CD4-positive, alpha-beta T cell treated with Interleukin-21 for 1 hour (primary cell): ENCODE data around the gene ERFE.

ENCODE experiments used
- DNase-seq: peaks from one replicate; pipeline ENCODE4 v3.0.0-alpha.2; 2020

Gene ERFE

DNA sequence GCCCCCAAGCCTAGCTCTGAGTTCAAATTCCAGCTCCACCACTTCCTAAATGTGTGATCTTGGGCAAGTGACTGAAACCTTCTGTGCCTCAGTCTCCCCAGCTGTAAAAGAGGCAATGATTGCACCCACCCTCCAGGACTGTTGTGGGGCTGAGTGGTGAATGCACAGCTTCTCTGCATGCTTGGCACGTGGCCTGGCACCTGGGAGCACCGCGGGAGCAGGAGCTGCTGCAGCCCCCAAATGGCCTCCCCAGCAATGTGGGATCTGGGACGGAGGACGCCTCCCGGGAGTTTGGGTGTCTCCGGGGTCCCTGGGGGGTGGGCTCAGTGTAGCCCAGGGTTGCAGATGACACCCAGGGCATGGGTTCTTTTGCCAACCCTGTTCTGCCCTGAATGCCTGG lies 18.7 kb upstream of the ERFE start:
- no peak for DNase-seq

DNA sequence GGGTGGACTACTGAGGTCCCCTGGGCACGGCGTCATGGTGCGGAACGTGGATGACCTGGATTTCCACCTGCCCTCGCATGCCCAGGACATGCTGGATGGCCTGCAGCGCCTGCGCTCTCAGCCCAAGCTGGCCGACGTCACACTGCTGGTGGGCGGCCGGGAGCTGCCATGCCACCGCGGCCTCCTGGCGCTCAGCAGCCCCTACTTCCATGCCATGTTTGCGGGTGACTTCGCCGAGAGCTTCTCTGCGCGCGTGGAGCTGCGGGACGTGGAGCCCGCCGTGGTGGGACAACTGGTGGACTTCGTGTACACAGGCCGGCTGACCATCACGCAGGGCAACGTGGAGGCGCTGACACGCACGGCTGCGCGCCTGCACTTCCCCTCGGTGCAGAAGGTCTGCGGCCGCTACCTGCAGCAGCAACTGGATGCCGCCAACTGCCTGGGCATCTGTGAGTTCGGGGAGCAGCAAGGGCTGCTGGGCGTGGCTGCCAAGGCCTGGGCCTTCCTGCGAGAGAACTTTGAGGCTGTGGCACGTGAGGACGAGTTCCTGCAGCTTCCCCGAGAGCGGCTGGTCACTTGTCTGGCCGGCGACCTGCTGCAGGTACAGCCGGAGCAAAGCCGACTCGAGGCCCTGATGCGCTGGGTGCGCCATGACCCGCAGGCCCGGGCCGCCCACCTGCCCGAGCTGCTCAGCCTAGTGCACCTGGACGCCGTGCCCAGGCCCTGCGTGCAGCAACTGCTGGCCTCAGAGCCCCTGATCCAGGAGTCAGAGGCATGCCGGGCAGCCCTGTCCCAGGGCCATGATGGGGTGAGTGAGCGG lies 17.8 kb upstream of the ERFE start:
- no peak for DNase-seq

DNA sequence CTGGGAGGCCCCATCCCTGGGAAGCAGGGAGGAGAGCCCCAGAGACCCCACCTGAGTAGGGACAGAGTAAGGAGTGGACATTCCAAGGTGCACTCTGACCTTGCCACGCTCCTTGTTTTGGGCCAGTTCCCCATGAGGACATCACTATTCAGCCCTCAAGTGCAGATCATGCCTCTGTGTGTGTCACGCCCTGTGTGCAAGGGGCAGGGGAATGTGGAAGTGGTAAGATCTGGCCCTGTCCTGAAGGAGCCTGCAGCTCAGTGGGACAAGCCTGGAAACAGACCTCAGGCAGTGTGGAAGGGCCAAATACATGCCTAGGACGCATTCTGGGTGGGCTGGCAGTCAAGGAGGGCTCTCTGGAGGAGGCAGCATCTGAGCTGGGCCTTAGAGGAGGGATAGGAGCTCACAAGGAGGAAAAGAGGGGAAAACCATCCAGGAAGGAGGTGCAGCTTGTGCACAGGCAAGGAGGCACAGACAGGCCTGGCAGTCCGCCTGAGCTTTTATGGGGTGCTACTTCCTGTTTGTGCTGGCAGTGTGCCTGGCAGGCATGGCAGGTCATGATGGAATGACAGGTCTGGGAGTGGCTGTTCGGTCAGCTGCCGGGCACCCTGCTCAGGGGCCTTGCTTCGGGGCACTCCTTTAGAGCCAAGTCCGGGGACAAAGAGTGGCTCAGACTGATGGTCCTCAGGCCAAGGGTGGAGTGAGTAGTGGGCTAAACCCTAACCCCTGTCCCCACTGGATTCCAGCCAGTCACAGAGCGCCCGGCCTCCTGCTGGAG lies 17.0 kb upstream of the ERFE start:
- no peak for DNase-seq

DNA sequence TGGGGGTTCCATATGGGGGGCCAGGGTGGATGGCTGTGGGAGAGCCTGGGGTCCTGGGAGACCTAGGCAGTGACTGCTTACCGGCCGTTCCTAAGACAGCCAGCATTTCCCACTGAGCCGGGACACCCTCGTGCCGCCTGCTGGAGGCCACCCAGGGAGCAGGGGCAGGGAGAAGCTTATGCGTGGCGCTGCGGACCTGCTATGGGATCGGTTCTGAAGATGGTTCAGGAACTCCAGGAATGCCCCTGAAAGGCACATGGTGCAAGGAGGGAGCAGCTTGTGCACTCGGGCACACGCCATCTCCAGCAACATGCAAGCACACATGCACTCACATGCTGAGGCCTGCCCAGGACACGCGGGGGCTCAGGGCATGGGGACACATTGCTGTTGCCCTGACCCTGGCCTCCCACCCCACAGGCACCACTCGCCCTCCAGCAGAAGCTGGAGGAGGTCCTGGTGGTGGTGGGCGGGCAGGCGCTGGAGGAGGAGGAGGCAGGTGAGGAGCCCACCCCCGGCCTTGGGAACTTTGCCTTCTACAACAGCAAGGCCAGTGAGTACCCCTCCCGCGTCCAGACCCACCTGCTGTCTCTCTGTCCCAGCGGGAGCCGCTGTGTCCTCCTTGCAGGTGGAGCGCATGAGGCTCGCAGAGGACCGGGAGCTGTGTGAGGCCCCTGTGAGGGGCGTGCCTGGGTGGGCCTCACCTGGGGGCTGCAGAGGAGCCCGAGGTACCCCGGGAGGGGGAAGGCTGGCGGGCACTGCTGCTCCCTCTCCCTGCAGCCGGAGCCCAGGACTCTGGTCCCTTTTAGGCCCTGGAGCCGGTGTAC lies 16.2 kb upstream of the ERFE start:
- no peak for DNase-seq

DNA sequence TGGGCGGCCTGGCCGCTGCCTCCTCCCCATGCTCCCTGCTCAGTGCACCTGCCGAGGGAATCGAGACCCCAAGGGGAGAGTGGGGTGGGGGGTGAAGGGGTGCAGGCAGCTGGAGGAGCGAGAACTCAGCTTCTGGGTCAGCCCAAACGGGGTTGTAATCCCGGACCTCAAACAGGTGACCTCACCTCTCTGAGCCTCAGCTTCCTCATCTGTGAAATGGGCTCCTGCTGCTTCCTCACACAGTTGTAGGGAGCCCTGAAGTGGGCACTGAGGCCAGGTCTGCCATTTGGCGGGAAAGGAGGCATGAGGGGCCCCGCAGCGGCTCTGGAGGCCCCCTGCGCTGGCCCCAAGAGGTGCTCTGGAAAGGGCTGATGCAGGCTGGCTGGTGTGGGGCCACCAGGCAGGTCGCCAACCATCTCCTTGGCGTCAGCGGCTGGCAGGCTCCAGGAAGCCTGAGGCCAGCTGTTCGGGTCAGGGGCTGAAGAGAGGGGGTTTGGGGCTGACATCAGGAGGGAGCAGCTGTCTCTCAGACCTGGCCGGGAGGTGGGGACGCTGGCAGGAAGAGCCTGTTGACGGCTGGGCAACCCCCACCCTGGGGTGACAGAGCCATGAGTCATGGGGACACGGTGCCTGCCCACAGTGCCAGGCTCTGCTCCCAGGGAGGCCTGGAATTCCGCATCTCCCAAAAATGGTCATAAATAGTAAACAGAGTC lies 15.4 kb upstream of the ERFE start:
- no peak for DNase-seq

DNA sequence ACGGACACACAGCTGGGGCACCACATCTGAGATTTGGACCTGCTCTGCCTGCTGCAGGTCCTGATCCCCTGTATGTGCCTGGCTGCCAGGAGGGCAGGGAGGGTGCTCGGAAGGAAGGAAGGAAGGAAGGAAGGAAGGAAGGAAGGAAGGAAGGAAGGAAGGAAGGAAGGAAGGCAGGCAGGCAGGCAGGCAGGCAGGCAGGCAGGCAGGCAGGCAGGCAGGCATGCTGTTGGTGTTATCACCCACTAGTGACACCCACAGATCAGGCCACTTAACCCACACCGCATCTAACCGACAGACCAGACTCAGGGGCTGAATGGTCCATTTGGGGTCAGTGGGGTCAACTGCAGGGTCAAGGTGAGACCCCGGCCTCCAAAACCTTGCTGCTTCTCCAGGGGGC lies 14.5 kb upstream of the ERFE start:
- DNase-seq, result no peak

DNA sequence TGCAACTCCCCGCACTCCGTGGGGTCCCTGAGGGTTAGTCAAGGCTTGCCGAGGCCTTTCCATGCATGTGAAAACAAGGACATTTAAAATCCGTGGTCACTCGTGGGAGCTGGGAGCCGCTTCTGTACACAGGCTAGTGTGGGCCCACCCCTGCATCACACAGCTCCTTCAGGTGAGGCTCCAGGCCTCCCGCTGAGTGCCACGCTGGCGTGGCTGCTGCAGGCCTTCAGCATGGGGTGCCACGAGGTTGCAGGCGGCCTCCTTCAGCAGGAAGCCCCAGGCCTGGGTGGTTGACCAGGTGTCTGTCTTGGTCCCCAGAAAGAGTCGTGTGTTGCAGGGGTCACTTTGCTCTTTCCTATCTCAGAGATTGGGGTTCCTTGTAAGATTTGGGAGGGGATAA lies 13.7 kb upstream of the ERFE start:
- DNase-seq, result no peak

DNA sequence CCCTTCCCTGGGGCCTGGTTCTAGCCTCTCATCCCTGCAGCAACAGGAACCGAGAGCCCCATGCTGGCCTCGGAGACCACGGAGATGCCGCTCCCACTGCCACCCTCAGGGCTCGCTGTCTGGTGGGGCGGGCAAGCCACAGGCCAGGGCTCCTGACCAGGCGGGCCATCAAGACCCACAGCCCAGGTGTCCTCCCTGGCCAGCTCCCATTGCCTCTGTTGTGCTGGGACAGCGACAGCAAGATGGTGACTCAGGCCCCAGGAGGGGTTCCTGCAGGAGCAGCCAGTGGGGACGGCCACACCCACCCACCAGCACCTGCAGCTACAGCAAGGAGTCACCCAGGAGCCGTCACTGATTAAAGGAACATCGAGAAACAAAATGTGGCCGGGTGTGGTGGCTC lies 12.9 kb upstream of the ERFE start:
- DNase-seq, result no peak

DNA sequence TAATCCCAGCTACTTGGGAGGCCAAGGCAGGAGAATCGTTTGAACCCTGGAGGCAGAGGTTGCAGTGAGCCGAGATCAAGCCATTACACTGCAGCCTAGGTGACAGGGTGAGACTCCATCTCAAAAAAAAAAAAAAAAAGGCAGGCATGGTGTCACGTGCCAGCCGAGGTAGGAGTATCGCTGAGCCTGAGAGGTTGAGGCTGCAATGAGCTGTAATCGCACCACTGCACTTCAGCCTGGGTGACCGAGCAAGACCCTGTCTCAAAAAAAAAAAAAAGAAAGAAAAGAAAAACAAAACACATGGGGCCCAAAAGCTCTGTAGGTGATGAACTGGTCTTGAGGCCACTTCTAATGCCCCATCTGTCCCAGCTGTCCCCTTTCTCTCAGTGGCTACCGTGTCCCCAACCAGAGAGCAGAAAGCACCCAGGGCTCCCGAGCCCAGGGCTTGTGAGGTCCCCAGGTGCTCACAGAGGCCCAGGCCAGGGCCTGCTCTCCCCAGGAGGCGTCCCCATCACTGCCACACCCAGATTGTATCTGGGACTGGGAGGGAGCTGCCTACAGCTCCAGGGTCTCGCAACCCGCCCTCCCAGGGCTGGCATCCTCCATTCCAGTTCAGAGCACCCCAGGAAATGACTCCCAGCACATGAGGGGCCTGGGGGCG lies 11.8 kb upstream of the ERFE start:
- DNase-seq, result no peak

DNA sequence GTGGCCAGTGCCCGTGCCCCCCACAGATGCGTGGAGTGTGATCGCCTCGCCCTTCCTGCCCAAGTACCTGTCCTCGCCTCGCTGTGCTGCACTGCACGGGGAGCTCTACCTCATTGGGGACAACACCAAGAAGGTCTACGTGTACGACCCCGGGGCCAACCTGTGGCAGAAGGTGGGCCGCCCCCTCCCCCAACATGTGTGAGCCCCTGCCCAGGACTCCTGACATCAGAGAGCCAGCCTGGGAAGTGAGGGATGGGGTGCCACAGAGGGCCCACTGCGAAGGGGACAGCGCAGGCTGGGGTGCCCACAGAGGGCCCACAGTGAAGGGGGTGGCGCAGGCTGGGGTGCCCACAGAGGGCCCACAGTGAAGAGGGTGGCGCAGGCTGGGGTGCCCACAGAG lies 9.8 kb upstream of the ERFE start:
- DNase-seq, result no peak

DNA sequence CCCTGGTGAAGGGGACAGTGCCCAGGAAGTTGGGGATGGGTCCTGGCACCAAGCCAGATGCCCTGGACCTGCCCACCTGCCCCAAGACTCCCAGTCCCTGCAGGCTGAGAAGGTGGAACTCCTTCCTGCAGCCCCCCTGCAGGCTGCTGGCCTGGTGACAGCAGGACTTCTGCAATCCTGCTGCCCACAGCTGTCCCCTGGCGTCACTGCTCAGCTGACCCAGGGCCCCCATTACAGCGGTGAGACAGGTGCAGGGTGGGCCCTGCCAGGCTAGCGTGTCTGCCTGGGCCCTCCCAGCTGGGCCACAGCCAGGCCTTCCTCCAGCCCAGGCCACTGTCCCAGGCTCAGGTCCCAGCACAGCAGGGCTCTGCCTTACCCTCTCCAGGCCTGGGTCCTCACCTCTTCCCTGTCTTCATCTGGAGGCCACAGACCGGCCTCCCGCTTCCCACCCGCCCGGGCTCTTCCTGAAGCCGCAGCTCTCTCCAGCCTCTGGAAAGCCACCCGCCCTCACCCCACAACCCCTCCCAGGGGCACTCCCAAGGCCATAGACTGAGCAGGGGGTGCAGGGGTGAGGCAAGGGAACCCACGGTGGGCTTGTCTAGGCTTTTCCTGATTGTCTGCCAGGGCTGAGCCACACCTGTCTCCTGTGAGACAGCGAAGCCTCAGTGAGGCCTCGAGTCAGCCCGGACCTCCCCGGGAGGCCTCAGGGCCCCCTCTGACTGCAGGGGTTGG lies 8.8 kb upstream of the ERFE start:
- DNase-seq, result no peak

DNA sequence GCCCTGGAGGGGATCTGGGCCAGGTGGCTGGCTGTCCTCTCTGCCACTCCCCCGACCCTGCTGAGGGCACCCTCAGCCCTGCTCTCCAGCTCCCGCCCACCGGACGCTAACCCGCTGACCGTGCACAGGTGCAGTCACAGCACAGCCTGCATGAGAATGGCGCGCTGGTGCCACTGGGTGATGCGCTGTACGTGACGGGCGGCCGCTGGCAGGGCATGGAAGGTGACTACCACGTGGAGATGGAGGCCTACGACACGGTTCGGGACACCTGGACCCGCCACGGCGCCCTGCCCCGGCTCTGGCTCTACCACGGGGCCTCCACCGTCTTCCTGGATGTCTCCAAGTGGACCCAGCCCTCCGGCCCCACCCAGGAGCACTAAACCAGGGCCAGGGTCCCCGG lies 8.1 kb upstream of the ERFE start:
- DNase-seq, result no peak

DNA sequence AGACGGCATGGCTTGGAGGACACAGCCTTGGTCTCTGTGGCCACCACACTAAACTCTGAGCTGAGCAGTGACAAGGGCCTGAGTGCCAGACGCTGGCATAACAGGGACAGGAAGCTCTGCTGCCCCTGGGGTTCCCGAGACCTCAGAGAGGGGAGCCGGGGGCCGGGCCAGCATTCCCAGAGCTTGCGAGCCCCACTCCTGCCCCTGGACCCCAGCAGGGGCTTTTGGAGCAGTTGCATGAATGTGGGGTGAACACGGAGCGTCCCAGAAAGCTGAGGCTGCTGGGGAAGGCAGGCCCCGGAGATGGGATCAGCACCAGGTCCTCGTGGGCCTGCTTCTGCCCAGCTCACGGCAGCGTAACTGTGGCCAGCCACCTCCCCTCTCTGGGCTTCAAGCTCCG lies 7.6 kb upstream of the ERFE start:
- DNase-seq, result no peak

DNA sequence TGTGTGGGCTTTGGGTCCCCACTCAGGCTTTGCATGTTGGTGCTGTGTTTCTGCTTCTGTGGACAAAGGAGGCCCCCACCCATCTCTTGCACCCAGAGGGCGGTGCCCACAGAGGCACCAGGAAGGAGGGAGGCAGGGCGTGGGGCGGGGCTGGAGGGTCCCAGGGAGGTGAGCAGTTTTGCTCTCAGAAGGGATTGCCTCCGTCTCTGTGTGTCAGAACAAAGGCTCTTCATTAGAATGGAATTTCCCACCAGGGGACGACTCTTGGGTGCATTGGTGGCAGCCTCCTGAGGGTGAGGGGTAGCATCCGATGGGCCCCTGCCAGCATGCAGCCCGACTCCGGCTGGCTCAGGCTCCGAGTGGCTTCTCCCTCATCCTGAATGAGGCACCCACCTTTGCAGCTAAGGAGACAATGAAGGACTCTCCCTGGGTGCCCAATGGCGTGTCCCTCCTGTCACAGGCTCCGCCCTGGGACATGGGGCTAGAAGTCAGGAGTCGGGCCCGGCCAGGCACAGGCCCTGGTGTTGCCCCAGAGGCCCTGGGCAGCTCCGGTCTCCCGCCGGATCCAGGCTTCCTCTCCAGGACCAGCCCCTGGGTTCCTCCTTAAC lies 7.0 kb upstream of the ERFE start:
- DNase-seq, result no peak

DNA sequence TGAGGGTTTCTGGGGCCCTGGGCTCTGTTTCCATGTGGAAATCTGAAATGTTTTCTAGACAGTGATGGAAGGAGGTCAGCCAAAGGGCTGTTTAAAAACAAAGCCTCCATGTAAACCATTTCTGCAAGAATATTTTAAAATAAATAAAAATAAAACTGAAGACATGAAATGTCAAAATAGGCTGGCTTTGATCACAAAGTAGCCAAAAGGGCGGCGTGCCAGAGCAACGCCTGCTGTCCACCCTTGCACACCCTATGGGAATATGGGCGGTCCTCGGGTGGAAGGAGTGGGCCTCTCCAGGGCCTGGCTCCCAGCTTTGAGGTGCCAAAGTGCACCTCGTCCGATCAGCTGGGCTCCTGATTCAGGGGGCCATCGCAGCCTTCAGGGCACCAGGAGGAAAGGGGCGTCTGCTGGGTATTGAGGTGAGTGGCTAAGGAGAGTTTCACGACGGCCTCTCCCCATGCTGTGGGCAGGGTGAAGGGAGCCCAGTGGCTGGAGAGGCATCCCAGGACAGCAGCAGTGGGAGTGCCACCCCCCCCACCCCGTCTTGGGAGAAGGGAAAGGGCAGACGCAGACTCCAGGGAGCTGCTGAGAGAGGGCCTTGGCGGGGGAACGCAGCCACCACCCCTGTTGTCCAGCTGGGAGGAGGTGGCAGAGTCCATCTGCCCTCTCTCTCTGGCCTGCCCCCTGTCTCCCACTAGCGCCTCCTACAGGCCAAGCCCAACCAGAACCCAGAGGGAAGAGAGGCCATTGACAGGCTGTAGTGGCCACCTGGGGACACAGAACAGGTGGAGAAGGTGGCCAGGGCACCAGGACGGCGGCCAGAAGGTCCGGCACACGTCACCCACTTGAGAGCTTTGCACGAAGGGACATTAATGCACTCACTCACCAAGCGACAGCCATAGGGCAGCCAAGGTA lies 5.7 kb upstream of the ERFE start:
- DNase-seq, result no peak

DNA sequence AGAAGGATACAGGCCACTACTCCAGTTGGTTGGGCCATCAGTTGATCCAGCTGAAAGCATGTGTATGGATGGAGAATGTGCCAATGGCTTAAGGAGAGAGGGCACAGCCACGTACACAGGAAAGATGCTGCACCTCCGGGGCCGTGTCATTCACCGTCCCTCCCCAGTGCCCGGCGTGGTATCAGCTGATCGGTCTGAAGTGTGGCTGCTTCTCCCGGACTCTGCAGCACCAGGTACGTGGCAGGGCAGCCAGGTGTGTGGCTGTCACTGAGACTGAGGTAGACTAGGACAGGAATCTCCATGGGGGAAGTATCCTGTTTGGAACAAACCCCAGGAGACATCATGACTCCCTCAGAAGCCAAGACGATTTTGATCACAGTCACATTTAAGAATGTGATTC lies 4.2 kb upstream of the ERFE start:
- DNase-seq, result no peak

DNA sequence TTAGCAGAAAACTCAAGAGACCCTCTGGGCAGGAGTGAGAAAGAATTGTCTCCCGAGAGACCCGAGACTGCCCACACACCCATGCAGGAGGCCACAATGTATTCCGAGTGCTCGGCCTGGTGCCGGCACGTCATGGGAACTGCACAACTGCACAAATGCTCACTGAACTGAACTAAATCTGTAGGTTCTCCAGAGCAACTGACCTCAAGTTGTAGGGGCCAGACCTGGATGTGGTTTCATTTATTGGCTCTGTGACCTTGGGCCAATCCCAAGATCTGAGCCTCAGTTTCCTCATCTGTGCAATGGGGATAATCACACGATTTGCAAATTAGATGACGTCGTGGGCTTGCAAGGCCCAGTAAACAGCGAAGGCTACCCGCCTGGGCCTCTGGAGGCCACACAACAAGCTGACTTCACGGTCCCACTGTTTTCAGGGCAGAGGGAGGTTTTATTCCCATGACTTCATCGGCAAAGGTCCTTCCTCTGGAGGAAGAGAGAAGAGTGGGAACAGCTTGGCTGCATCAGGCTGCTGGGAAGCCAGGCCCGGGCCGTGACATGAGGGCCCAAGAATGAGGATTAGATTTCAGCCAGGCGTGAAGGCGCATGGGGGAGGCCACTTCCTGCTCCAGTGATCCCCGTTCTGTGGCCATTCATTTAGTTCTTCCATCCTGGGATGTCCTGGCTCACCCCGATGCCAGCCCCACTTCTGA lies 3.6 kb upstream of the ERFE start:
- DNase-seq, result no peak

DNA sequence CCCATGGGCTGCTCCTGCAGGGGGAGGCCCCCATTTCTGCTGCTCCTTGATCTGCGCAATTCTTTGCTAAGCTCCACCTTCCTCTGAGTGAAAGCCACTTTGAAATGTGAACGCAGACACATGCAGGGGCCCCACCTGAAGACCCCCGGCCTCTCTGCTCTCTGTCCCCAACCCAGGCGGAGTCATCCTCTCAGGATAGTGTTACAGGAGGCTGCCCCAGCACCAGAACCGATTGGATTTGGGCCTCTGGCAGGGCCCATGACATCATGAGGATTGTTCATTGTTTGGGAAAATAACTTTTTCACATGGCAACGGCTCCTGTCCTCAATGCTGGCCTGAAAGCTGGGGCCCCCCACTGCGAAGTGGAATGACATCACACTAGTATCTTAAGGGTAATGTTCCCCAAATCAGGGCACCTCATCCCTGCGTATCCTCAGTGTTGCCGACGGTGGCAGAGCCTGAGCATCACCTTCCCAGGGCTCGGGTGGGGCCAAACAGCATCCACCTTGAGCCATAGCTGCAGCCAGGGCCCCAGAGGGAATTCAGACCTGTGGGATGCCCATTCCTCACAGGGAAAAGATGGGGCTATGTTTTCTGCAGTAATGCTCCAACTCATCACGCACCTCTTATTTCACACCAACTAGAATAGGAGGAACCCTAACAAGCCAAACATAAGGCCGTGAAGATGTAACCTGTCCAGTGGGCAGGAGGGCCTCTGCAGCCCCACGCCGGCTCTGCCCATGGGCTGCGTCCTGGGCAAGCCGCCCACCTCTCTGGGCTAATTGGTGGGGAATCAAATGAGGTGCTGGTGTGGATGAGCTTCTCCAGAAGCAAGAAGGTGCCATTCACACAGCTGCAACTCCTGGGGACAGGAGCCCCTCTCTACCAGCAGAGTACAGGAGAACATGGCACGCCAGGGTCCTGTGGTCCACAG lies 2.7 kb upstream of the ERFE start:
- no peak for DNase-seq
